Stomach (tissue), 4 donors: ENCODE data around the gene UGT1A5.

ENCODE experiments used
- CTCF ChIP-seq, 7 experiments: fragments of 450-650 bp in 4 of 7; fragments of 200-600 bp in 3 of 7; sonication (generic) in 3 of 7; IDR thresholded peaks; one replicate each; pipeline ENCODE4 v1.5.1; 2016 to 2019; ENCODE audit warnings: antibody characterized with exemption in 7 of 7, control low read depth in 2 of 7, mild to moderate bottlenecking in 1 of 7
- EP300 ChIP-seq: sonication (generic); formaldehyde crosslinking; IDR thresholded peaks from one replicate; pipeline ENCODE4 v1.6.1; 2017; ENCODE audit warnings: antibody characterized with exemption

GRCh38 chr2:233799087-233799665, 86.5 kb downstream of the UGT1A5 start:
- TF ChIP-seq CTCF (IDR thresholded peaks at IDR 0.05) (no peak), EP300 (no peak)
